NCI-H1694 treated with DMSO at 0.1 percent for 48 hours (cell line): ENCODE results near the gene ST8SIA2.
A peak's percentile ranks its signal among the peaks of the same experiment; 100 is the strongest.

Experiments
- DNase-seq: peaks from one replicate; lab custom pipeline; 2025; lab: John Stamatoyannopoulos, UW

Gene ST8SIA2

GRCh38 chr15:92492551-92493115 is 99.0 kb downstream of the ST8SIA2 start:
- peak; percentile 87 for DNase-seq

- DNase-seq, result no peak
These were observed 101.2 kb downstream of the ST8SIA2 start for GRCh38 chr15:92494806-92495336.

DNA sequence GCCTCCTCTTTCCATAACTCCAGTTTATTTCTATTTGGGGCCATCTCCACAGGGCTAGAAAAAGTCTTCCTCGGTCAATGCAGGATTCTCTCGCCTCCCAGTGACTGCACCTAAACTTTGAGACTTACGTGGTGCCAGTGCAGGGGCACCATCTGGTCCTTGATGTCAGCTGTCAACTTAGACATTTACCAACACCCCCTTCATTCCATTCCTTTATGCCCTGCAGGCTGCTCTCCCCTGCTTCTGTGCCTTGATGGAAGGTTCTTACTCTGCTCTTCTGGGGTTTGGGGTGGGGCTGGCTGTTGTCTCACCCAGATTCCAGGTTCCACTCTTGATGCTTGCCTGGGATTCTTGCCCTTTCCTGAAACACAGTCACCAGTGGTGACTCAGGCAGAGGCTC is 101.8 kb downstream of the ST8SIA2 start:
- peak; percentile 19 for DNase-seq

DNA sequence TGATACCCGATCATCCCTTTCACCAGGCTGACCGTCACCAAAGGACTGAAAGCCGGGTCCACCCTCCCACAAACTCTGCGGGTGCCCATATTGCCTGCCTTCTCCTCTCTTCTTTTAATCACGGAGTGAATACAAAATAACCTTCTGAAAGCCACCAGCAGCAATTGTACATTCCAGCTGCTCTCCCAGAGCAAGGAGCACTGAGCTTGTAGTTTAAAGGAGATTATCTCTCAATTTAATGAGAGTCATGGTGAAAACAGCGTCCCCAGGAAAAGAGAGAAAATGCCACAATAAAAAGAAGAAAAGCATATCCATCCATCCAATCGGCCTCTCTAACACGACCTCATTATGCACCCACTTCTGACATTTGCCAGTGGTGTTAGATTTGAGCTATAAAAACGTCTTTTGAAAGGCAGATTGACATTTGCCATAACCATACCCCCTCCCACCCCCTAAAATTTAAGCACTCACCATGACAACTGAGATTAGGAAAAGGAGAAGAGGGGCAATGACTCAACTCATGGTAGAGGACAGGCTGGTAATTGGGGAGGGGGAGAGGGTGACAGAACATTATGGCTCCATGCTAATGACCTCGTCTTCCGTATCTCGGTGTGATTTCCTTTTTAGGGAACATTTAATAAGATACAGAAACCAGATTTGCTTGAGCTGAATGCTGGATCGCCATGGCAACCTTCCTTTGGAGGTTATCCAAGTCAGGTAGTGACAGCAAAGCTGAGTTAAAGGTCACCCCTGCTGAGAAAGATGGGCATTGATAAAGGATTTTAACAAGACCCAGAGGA is 106.2 kb downstream of the ST8SIA2 start:
- no peak for DNase-seq

DNA sequence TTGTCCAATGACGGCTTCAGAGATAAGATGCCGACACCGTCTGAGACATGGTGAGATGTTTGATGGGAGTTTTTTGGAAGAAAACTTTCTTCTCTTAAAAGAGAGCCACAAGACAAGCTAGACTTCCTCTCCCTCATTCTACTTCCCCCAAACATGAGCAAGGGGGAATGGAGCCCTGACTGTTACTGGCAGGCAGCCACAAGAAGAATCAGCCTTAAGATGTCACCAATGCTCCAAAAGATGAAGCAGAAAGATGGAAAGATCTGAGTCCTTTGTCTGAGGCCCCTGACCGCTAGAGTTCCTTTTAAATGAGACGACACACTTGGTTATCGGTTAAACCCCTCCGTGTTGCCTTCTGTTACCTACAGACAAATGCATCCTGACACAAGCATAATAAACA is 108.7 kb downstream of the ST8SIA2 start:
- no peak for DNase-seq

DNA sequence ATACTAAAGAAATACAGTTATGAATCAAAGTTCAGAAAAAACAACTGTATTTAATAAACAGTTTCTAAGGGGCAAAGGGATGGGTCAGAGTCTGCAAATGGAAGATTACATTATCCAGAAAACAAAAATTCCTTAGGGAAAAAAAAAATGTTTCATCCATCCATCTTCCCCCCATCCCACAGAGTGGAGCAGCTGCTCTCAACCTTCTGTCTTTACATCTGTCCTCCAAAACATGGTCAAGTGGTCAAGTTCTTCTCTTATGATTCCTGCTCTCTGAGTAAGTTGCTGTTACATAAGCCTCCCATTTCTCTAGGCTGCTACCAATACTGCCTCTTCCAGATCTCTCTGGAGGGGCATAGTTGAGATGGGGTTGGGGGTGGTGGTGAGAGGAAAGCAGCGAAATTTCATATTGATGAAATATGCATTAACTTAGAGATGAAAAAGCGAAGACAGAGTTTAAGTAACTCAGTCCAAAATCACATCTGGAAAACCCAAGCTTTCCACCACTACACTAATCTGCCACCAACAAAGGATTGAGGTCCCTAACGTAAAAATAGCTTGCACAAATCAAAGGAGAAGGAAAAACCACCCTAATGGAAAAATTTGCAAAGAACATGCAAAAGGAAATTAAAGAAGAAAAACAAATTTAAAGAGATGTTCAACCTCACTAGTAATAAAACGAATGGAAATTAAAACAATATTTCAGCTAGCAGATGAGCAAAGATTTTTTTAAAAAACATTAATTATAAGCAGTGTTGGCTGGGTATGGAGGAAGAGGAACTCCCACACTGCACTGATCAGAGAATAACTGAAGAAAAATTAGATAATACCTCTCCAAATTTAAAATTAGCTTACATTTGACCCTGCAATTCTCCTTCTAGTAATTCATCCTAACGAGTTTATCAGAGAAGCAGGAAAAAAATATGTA is 109.5 kb downstream of the ST8SIA2 start:
- no peak for DNase-seq

DNA sequence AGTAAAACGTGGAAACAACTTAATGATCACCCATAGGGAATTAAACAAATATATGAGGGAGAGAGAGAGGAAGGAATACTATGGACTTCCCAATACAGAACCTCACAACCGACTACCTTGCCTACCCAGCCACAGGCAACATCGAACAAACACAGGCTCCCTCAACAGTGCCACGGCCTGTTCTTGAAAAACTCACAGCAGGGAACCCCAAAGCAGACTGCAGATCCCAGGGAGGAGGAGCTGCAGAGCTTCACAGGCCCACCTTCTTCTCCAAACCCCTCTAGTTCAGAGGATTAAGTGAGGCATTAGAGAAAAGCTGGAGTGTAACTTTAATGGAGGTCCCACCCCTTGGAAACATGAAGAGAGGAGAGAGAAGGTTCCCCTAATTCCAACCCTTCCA is 110.2 kb downstream of the ST8SIA2 start:
- DNase-seq, result no peak

DNA sequence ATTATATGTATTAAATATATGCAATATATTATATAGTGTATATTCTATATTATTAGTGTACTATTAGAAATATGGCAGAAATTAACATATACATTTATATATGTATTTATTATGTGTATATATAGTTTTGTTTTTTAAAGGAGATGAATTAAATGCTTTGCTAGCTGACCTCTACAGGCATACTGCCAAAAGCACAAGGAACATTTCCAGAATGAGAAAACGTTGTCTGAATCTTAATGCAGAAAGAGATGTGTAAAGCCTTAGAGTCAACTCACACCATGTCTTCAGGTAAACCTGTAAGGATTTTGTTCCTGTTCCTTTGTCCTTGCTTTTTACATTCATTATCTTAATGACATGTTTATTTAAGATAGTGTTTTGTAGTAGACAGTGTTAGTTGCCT is 111.9 kb downstream of the ST8SIA2 start:
- DNase-seq, result no peak

DNA sequence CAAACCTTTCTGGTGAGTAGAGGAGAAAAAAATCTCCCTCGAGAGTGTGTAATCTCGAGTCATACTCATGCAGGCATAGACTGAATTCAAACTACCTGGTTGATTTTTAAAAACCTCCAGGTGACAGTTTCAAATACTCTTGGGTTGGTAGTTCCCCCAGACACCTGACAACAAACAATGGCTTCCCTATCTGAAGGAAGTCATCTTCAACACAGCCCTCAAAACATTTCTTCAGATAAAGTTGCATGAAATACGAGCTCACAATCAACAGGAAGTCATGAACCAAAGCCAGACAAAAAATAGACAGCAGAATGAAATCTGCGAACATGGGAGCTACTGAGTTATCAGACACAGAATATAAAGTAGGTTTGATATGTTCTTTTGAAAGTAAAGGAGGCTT is 112.8 kb downstream of the ST8SIA2 start:
- DNase-seq, result no peak

GRCh38 chr15:92510163-92510882 is 116.6 kb downstream of the ST8SIA2 start:
- DNase-seq, result no peak
